ENCODE results near the gene CPM.

Gene CPM

DNA sequence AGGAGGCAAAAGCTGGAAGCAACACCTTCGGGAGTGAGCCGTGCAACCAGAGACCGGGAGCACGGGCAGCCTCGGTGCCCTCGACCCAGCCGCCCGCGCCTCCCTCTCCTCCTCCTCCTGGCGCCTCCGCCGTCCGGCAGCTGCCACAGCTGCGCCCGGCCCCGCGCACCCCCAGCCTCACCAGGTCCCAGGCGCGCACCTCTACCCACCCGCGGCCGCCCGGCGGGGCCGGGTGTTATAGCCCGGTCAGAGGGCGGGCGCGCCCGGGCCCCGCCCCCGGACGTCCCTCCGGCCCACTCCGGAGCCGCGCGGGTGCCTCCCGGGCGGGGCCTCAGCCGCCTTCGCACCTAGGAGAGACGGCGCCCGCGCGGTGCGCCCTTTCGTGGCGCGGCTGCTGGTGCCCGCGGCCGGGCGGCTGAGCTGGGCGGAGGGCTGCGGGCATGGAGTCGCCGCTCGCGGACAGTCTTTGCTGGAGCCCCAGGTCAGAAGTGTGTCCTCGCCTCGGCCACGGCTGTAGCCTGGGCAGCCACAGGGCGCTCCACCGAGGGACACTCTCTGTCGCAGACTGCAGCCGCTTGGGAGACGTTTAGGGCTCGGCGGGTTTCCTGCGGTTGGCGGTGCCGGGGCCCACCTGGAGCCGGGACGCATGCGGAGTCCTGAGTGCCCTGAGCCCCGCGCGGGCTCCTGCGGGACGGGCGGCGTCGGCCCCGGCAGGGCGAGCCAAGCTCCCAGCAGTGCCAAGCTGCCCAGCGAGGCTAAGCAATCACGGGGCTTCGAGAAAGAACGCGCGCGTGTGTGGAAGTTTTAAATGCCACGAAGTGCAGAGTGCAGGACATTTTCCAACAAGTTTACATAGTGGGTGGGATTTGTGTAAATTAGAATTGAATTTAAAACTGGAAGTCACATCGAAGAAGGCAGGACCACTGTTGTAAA, at the start of gene CPM:
CPM (minus strand) TSS at position 211 of the 933 bp plus-strand sequence. CDS start 334 bp downstream, outside the sequence.
- FAIRE-seq: no peak

DNA sequence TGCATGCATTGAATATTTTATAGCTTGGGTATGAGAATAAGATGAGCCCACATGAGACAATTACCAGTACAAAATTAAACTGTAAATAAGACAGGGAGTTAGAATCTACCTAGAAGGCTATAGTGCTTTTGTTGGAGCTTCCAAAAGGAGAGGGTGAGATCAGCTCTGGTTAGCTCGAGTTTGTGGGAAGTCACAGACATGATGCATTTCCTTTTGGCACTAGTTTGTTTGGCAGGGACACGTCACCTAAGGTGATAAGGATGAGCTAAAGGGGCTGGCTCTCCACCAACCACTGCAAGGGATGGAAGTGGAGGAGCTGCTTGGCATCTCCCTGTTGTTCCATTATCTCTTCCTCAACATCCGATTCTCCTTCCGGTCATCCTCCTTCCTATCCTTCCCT, 48.5 kb upstream of the CPM start:
- no peak for FAIRE-seq

DNA sequence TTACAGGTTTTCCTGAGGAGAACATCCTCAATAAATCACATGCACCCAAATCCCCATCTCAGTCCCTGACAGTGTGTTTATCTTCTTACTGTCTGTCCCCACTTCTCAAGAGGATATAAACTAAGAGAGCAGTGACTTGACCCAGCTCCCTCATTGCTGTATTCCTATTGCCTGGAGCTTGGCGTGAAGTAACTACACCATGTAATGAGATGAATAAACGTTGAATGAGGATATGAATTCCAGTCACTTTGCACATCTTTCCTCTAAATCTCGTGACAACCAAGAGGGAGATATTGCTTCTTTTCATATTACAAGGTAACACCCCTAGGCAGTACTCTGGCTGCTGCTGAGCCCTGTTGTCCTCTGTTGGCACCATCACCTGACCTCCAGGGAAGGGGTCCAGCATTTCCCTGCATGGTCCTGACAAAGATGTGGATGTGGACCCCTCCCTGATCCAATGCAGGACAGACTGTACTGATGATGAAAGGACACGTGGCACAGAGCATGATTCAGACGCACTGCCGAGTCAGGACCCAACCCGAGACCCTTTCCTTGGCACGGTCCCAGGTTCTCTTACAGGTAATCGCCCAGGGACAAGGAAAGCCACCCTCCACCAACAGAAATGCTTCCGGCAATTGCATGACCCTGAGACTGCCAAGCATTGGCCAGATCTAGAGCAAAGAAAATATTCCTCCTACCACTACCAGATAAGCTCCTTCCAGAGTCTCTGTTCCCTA, 47.7 kb upstream of the CPM start:
- FAIRE-seq: no peak

DNA sequence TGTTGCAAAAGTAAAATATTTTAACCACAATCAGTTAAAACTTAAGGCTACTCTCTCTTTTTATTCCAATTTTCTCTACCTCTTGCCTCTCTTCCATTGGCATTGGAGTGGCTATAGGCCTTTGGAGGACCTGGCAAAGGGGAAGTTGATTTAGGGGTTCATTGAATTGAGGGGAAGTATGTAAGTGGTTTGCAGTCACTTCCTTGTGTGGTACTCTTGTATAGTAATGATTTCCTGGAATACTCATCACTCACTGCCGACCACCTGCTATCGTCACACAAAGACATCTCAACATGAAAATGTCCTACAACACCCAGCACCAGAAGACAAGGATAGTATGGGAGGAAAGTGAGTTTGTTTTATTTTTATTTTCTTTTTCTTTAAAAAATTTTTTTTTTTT, 45.7 kb upstream of the CPM start:
- FAIRE-seq: no peak

DNA sequence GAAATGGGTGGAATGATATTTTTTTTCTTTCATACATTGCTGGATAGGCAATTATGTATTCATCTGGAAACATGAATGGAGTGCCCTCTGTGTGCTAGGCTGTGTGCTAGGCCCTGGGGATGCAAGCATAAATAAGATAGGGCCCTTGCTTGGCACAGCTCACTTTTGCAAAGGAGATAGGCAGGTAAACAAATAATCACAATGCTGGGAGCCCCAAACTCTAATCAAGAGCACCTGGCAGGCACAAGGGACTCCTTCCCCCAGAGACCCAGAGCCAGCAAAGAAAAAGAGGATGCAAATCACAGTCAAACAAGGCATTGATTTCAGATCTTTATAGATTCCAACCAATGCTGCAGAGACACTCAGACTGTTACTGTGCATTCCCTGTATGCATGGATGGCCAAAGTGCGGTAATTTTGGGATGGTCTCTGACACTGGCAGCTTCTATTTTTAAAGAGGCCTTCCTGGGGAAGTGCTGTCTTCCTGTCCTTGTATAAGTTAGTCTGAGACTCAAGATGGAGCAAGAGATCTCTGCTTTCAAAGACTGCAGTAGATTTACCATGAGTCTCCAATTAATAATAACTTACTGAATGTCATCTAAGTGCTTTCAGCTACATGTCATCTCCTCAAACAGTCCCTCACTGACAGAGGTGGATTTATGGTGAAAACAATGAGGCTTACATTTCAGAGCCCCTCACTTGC, 45.1 kb upstream of the CPM start:
- no peak for FAIRE-seq

DNA sequence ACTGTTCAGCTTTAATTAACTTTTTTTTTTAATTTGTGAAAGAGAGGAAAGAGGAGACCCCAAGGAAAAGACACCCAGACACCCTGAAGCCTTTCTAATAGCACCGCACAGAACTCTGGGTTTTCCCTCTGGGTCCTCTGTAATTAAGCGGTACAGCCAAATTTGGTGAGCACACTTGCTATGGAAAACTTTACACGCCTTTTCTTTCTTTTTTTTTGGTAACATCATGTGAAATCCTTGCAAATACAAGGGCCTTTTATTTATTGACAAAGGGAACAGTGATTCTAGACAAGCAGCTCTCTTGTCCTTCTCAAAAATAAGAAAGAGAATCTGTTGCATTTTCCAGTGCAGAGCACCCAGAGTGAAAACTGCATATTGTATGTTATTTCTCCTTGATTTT, 44.4 kb upstream of the CPM start:
- no peak for FAIRE-seq

DNA sequence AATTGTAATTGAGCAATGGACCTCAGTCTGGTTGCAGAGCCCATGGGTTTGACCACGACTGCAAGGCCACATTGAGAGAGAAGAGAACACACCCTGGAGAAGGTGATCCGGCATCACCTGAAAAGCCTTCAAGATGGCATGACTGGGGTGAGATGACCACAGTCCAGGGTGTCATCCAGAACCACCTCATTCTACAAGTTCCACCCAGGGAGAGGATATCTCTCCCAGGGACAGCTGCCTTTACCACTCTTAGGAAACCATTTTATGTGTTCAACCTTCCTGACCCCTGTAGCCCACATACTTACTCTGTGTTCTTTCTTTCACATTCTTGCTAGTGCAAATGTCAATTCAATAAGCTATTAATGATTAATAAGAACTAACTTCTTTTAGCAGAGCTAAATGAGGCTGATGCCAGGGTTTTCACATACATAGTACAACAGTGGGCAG, 43.4 kb upstream of the CPM start:
- no peak for FAIRE-seq

DNA sequence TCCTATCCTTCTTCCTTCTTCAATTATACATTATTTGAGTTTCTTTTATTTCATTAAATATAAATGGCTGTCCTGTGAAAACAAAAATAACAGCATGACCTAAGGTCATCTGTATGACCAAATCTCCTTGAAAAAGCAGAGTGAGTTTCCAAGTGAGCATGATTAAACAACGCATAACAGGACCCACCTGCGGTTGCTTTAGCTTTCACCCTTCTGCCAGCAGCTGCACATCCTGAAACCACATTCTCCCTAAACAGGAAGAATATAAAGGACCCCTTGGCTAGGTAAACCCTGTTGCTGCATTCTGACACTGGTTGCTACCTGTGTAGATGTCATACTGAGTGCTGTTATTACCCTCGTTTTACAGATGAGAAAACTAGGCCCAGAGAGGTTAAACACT, 42.8 kb upstream of the CPM start:
- no peak for FAIRE-seq

DNA sequence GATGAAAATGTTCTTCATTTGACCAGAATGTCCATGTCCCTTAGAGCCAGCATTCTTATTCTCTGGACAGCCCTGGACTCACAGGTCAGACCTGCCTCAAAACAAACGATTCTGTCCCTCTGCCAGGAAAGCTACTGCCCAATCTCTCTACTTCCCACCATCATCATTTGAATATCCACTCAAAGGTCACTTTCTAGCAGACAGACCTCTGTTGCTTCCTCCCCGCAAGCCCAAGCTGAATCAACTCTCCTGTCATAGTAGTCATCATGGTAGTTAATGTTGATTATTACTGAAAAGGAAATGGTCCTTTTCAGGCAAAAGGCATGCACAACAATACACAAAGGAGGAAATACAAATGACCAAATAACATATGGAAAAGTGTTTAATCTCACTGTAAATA, 39.6 kb upstream of the CPM start:
- FAIRE-seq: no peak

DNA sequence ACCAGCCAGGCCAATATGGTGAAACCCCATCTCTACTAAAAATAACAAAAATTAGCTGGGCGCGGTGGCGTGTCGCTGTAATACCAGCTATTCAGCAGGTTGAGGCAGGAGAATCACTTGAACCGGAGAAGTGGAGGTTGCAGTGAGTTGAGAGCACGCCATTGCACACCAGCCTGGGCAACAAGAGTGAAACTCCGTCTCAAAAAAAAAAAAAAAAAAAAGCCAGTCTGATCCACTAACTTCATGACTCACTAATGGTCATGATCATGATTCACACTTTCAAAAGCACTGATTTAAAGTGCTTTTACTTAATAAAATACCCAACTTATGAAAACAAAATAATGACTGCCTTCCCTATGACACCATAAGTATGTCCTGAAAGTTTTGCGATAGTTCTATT, 38.4 kb upstream of the CPM start:
- FAIRE-seq: no peak

DNA sequence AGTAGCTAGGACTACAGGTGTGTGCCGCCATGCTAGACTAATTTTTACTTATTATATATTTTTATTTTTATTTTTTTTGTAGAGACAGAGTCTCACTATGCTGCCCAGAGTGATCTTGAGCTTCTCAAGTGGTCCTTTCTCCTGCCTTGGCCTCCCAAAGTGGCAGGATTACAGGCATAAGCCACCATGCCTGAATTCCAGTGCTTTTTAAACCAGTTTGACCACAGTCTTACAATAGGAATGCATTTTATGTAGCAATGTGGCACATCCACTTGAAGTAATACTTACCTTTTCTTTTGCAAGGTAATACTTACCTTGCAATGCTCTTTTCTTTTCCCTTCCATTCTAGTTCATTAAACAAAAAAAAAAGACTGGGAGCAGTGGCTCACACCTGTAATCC, 38.0 kb upstream of the CPM start:
- FAIRE-seq: no peak

DNA sequence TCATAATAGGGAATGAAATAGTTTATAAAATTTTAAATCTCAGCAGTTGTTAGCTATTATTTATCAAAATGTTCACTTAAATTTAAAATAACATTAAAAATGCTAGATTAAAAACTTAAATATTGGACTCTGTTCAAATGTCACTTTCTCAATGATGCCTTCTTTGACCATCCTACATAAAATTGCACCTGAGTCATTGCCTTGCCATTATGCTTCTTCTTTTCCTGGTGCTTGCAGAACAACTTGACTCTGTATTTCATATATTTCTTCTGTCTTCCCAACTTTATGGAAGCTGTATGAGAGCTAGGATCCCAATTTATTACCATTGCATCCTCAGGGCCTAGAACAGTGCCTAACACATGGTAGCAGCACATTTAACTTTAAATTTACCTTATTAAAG, 37.3 kb upstream of the CPM start:
- FAIRE-seq: no peak

DNA sequence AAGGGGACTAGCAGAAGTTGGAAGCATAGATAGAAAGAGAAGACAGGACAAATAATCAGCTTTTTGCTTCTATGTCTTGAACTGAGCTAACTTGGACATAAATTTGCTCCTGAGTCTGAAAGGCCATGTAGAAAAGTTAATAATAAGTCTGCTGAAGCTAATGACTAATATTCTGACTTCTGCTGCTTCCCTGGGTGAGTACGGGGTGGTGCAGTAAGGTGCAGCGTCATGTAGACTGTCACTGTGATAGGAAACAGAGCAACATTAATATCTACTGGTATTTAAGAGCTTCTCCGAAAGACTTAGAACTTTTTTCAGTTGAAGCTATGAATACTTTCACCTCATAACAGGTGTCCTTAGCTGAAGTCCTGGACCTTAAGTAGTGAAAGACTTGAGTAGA, 34.1 kb upstream of the CPM start:
- FAIRE-seq: no peak

DNA sequence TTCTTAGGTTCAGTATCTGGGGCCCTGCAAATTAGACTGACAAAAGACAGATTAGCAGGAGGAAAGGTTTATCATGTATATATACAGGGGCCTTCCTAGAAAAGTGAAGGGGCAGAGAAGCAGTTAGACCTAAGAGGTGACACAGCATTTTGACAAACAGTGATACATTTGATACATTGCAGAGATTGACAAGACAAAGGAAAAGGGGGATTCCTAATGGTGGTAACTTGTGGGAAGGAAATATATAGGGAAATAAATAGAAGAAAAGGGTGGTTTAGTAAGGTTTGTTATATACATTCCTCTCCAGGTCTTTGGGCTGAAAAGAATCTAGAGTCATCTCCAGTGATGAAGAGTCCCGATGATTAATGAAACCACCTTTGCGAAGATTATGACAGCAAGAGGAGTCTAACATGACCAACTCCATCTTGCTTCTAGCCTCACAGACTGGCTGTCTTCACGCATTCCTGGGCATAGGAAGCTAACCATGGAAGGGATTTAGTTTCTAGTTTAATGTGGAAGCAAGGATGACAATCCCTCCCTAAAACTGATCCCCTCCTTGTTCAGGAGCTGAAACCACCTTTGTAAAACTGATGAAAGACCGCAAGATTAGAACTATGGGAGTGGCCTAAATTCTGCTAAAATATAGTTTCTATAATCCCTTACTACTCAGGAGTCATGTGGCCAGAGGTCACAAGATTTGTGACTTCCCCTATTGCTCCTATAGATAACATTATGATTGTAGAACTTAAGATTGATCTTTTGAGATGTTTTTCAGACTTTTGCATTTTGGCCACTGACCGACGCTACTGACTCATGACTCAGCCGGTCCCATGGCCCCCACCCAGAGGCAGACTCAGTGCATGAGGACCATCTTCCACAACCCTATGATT, 31.1 kb upstream of the CPM start:
- FAIRE-seq: no peak

DNA sequence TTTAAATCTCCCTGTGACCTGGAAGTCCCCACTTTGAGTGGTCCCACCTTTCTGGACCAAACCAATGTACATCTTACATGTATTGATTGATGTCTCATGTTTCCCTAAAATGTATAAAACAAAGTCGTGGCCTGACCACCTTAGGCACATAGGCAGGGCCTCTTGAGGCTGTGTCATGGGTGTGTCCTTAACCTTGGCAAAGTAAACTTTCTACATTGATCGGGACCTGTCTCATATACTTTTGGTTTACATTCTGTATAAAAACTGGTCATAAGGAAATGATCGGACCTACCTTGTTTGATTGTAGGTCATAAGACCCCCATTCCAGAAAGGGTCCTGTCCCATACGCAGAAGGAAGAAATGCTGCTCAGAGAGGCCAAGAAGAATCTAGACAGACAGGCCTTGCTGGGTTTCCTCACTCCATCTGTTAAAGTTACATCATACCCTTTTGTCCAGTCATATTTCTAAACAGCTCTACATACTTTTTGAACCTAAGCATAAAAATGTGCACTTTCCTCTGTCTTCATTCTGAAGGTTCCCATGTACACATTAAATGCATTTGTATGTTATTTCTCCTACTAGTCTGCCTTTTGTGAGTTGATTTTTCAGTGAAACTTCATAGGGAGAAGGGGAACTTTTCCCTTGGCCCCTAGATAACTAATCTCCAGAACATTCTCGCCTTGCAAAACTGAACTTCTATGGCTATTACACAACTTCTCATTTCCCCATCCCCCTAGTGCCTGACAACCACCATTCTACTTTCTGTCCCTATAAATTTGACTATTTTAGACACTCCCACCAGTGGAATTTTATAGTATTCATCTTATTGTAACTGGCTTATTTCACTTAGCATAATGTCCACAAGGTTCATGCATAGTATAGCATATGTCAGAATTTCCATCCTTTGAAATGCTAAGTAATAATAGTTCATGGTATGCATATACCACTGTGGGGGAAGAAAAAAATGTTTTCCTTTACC, 30.2 kb upstream of the CPM start:
- FAIRE-seq: no peak

DNA sequence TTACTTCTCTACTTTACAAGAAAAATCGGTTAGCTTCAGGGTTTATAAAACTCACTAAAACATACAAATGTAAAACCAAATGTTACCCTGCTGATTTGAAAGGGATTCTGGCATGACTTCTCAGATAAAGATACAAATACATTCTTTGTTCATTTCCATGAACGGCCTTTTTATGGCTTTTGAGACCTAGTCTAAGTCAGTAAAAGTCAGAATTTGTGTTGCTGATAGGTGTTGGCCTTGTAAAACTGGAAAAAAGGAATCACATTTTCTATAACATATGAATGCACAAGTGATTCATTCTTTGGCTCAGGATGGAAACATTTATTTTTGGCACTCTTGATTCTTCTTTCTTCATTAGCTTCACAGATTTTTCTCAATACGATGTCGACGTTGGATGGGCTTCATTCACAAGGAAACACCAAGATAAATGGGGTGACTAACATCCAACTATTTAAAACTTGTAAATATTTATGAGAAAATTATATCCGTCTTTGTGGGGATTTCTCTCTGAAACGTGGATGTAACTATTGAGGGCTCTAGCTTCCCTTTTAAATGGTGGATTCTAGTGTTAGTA, 27.0 kb upstream of the CPM start:
- FAIRE-seq: no peak

DNA sequence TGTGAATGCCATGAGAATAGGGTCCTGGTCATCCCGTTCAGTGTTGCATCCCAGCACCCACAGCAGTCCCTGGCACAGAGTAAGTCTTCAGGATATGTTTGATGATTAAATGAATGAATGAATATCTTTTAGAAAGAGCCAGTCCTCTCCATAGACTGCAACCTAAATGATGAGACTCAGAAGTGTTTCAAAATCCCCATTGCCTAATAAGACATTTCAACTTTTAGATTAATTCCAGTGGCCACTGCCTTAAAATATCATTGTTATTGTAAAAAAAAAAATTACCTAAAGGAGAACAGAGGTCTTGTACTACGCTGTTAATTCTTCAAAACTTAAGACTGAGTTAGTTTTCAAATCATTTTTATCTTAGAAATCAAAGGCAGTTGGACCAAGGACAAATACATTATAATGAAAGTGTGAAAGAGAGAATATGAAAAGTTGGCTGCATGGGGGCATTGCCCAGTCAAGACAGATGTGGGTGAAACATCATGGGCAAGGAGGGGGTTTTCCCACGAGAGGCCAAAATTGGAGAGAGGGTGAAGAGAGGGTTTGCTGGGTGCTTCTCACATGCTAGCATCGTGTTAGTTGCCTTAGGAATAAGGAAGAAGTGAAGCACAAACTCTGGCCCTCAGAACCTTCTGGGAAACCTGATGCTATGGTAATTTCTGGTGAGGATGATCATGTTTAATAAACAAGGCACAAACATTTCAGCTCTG, 26.3 kb upstream of the CPM start:
- no peak for FAIRE-seq

DNA sequence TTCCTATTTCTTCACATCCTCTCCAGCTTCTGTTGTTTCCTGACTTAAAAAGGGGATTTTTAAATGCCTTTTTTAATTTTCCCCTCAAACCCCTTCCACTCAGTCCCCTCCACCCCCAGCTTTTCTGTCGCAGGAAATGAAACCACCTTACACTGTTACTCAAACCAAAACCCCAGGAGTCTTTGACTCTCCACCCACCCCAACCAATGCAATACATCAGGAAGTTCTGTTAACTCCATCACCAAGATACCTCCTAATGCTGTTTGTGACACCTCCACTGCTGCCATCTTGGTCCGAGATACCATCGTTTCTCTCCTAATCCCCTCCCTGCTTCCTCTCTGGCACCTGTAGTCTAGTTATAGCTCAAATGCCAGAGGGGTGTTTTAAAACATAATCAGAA, 25.4 kb upstream of the CPM start:
- FAIRE-seq: no peak

DNA sequence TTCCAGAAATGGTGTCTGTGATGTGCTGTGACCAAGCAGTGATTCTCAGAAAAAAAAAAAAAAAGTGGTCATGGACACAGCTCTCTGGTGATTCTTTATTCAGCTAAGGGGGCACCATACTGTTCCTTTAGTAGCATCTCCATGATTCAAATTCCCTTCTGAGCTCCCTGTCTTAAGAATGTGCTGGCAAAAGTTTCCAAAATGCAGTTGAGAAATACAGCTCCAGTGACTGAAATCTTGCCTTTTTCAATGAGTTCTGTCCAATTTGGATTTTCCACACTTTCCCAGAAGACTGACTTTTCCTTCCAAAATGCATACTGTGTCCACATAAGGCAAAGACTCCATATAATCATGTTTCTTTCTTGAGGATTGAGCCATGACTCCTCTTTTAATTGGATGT, 24.3 kb upstream of the CPM start:
- FAIRE-seq: no peak

DNA sequence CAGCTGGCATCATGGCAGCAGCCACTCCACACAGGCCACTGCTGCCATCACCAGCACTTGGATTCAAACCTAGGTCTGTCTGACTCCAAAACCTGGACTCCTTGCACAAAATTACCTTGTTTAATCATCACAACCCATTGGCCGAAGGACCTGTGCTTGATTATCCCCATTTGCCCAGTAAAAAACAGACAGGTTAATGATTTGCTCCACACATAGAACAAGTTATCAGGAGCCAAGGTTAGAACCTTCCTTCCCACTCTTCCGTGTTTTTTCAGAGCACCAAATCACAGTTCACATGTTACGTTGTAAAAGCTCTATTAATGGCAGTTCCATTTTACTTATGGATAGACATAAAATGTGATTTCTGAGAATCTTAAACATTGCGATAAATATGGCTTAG, 23.5 kb upstream of the CPM start:
- no peak for FAIRE-seq

Measured in islet of Langerhans (tissue), 1 donor.